ENCODE results near the gene C19orf73.
"Not testable (repeated sequence)": the region's sequence is repeated elsewhere in the genome, so short reads cannot be mapped to it uniquely, and the experiment has no call there.

Gene C19orf73

DNA sequence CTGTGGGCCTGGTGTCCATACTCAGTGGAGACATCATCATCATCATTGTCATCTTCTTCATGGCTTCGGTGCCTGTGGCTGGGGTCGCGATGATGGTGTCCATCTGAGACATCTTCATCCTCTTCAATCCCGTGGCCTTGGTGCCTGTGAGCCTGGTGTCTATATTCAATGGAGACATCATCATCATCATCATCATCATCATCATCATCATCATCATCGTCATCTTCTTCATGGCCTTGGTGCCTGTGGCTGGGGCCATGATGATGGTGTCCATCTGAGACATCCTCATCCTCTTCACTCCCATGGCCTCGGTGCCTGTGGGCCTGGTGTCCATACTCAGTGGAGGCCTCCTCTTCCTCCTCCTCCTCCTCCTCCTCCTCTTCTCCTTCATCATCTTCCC, 35.3 kb upstream of the C19orf73 start:
- no peak for TF ChIP-seq JUND (IDR thresholded peaks at IDR 0.05; ENCODE audit: low read depth)

DNA sequence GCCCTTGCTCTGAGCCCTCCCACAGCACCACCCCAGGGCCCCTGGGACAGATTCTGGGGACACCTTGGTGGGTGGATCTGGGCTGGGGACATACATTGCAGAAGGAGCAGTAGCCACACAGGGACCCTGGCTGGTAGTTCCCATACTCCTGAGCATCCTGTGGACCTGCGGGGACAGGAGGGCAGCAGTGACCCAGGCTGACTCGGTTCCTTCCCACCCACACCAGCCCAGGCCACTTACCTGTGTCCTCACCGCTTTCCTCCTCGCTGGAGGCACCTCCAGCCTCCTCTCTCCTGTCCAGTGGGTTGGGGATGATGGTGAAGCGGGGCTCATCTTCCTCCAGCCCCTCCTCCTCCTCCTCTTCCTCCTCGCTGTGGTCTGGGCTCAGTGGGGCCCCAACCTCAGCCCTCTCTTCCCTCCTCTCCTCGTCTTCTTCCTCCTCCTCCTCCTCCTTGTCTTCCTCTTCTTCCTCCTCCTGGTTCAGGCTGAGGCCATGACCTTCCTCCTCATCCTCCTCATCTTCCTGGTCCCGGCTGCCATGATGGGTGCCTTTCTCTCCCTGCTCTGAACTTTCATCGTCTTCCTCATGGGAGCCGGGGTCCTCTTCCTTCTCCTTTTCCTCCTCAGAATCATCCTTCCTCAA, 34.3 kb upstream of the C19orf73 start:
- TF ChIP-seq JUND (IDR thresholded peaks at IDR 0.05; ENCODE audit: low read depth): no peak
- no peak for DNase-seq (ENCODE audit: low read depth in 1 of 2, low spot score in 1 of 2)
- in situ Hi-C loops (cut with HindIII; ENCODE audit: low pct_unique_long_range_greater_than_20kb, low sequenced_read_pairs): no loop called here

More for the DNA sequence above, 35.3 kb upstream of the C19orf73 start:
- in situ Hi-C loops (cut with HindIII; ENCODE audit: low pct_unique_long_range_greater_than_20kb, low sequenced_read_pairs): no loop called here
- DNase-seq (ENCODE audit: low read depth in 1 of 2, low spot score in 1 of 2): no peak

- no peak for TF ChIP-seq JUND (IDR thresholded peaks at IDR 0.05; ENCODE audit: low read depth)
- in situ Hi-C loops (cut with HindIII; ENCODE audit: low pct_unique_long_range_greater_than_20kb, low sequenced_read_pairs): no loop called here
- DNase-seq (ENCODE audit: low read depth in 1 of 2, low spot score in 1 of 2): no peak
Observed at GRCh38 chr19:49152119-49152550, 33.2 kb upstream of the C19orf73 start.

- peak; percentile 78 to 98 for DNase-seq (ENCODE audit: low read depth in 1 of 2, low spot score in 1 of 2)
- TF ChIP-seq JUND (IDR thresholded peaks at IDR 0.05; ENCODE audit: low read depth): no peak
- in situ Hi-C loops (cut with HindIII; ENCODE audit: low pct_unique_long_range_greater_than_20kb, low sequenced_read_pairs): no loop called here
Observed at GRCh38 chr19:49151267-49152118, 32.5 kb upstream of the C19orf73 start.

GRCh38 chr19:49150944-49151243, 32.0 kb upstream of the C19orf73 start:
- TF ChIP-seq JUND (IDR thresholded peaks at IDR 0.05; ENCODE audit: low read depth): no peak
- in situ Hi-C loops (cut with HindIII; ENCODE audit: low pct_unique_long_range_greater_than_20kb, low sequenced_read_pairs): no loop called here
- peak in 1 of 2 experiments; percentile 48 for DNase-seq (ENCODE audit: low read depth in 1 of 2, low spot score in 1 of 2)

- DNase-seq (ENCODE audit: low read depth in 1 of 2, low spot score in 1 of 2): peak; percentile 55 to 97
- in situ Hi-C loops (cut with HindIII; ENCODE audit: low pct_unique_long_range_greater_than_20kb, low sequenced_read_pairs): no loop called here
- TF ChIP-seq JUND (IDR thresholded peaks at IDR 0.05; ENCODE audit: low read depth): no peak
Observed at GRCh38 chr19:49150106-49150943, 31.4 kb upstream of the C19orf73 start.

GRCh38 chr19:49149652-49150105, 30.7 kb upstream of the C19orf73 start:
- DNase-seq (ENCODE audit: low read depth in 1 of 2, low spot score in 1 of 2): peak in 1 of 2 experiments; percentile 80
- no peak for TF ChIP-seq JUND (IDR thresholded peaks at IDR 0.05; ENCODE audit: low read depth)
- in situ Hi-C loops (cut with HindIII; ENCODE audit: low pct_unique_long_range_greater_than_20kb, low sequenced_read_pairs): no loop called here

- peak; percentile 83 to 96 for DNase-seq (ENCODE audit: low read depth in 1 of 2, low spot score in 1 of 2)
- in situ Hi-C loops (cut with HindIII; ENCODE audit: low pct_unique_long_range_greater_than_20kb, low sequenced_read_pairs): no loop called here
- TF ChIP-seq JUND (IDR thresholded peaks at IDR 0.05; ENCODE audit: low read depth): no peak
Observed at GRCh38 chr19:49148784-49149651, 30.1 kb upstream of the C19orf73 start.

GRCh38 chr19:49148044-49148682, 29.2 kb upstream of the C19orf73 start:
- DNase-seq (ENCODE audit: low read depth in 1 of 2, low spot score in 1 of 2): no peak
- in situ Hi-C loops (cut with HindIII; ENCODE audit: low pct_unique_long_range_greater_than_20kb, low sequenced_read_pairs): no loop called here
- no peak for TF ChIP-seq JUND (IDR thresholded peaks at IDR 0.05; ENCODE audit: low read depth)

DNA sequence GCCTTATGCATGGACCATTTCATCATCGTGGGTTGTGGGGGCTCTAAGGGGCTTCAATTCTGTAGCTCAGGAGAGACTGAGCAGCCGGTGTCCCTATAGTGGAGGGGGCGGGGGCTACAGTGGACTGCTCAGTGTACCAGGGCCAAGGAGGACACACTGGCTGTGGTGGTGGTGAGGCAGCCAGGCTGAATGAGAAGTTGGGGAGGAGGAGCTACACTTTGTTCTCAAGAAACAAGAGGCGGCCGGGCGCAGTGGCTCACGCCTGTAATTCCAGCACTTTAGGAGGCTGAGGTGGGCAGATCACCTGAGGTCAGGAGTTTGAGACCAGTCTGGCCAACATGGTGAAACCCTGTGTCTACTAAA, 27.4 kb upstream of the C19orf73 start:
- DNase-seq (ENCODE audit: low read depth in 1 of 2, low spot score in 1 of 2); in situ Hi-C loops (cut with HindIII; ENCODE audit: low pct_unique_long_range_greater_than_20kb, low sequenced_read_pairs): not testable (repeated sequence)

DNA sequence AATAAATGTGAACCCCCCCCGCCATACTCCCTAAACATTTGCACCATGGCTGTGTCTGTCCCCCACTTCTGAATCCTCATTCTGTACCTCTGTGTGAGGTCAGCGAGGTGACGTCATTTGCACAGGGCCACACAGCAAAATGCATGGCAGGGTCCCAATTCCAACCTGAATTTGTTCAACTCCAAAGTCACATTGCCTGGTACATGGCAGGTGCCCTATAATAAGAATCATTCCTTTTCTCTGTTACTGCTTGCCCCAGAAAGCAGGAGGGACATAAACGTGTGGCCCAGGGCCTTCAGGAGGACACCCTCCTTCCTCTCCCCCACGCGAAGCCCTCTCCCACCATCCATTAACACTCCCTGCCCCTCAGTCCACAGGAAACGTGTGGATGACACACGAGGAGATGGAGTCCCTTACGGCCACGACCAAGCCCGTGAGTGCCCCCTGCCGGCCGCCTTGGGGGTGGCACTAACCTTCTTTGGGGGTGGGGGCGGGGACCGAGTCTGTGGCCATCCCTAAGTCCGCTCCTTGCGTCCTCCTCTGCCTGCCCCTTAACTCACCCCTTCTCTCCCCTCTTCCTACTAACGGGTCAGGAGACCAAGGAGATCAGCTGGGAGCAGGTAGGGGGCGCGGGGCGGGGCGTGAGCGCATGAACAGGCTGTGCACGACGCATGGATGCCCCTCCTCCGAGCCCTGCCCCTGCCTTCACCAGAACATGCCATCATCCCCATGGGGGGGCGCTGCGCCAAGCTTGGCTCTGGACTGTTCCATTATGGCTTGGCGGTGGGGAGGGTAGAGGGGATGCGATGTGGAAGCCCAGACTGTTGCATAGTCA, 26.8 kb upstream of the C19orf73 start:
- peak; percentile 51 to 61 for DNase-seq (ENCODE audit: low read depth in 1 of 2, low spot score in 1 of 2)
- in situ Hi-C loops (cut with HindIII; ENCODE audit: low pct_unique_long_range_greater_than_20kb, low sequenced_read_pairs): no loop called here
- no peak for TF ChIP-seq JUND (IDR thresholded peaks at IDR 0.05; ENCODE audit: low read depth)

Measured in T47D (cell line).